Neural crest cell (in vitro differentiated cells): ENCODE data around the gene BGN. TPM values are rescaled to one million over a fixed set of nuclear protein-coding genes. Genes with fewer than 3 reads are reported as not detected.

Experiments used
- DNase-seq: peaks from one replicate; pipeline ENCODE4 v3.0.0; 2021; ENCODE audit warnings: low read depth, mixed read lengths, low spot score
- H3K27ac Mint-ChIP-seq: one replicate; pipeline ENCODE4 v1.8.0; 2021; ENCODE audit warnings: mild to moderate bottlenecking, mixed read lengths; ENCODE audit not compliant: unreplicated experiment
- H3K27me3 Mint-ChIP-seq: 2 replicates; pipeline ENCODE4 v1.8.0; 2021; ENCODE audit warnings: low read depth, mild to moderate bottlenecking, mixed read lengths
- H3K36me3 Mint-ChIP-seq: 2 replicates; pipeline ENCODE4 v1.8.0; 2021; ENCODE audit warnings: low read depth, mild to moderate bottlenecking, mixed read lengths
- H3K4me1 Mint-ChIP-seq: 2 replicates; pipeline ENCODE4 v1.8.0; 2021; ENCODE audit warnings: mixed read lengths
- H3K4me3 Mint-ChIP-seq: one replicate; pipeline ENCODE4 v1.8.0; 2021; ENCODE audit warnings: mild to moderate bottlenecking, mixed read lengths
- H3K9me3 Mint-ChIP-seq: 2 replicates; pipeline ENCODE4 v1.8.0; 2021; ENCODE audit warnings: mixed read lengths
- total RNA-seq: library from RNA; stranded (reverse); gene quantifications from 2 replicates; pipeline ENCODE4 v1.2.1, GENCODE V29; 2021
- TF ChIP-seq, protein P1 (sequence below): fragments of 200-600 bp; sonication (generic); conservative IDR thresholded peaks from 2 replicates; pipeline ENCODE4 v1.5.0; 2021; ENCODE audit warnings: antibody characterized with exemption, mild to moderate bottlenecking

Gene BGN
- total RNA-seq, 1 donor from 2014 or later, result 80.6 TPM

DNA sequence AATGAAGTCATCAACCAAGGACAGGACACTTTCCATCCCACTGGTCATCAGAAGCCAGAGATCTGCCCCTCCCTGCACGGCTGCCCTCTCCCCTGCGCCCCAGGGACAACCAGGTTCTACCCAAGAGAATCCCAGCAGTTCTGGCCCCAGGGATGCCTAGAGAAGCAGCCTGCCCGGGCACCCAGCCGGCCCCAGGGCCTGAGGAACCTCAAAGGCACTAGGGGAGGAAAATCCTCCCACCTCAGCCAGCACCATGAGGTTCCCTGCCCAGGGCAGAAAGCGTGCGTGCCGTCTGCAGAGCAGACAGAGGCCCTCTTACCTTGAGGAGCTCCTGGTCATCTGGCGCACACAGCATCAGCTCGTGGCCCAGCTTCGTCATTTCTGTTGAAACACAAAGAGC lies 32.5 kb upstream of the BGN start:
- H3K9me3 Mint-ChIP-seq, result no peaks in the 10 kb centered on the region
- no peak for DNase-seq
- no peak overlapping the region for H3K4me3 Mint-ChIP-seq
- no peaks in the 10 kb centered on the region for H3K27me3 Mint-ChIP-seq
- TF ChIP-seq, protein P1, sequence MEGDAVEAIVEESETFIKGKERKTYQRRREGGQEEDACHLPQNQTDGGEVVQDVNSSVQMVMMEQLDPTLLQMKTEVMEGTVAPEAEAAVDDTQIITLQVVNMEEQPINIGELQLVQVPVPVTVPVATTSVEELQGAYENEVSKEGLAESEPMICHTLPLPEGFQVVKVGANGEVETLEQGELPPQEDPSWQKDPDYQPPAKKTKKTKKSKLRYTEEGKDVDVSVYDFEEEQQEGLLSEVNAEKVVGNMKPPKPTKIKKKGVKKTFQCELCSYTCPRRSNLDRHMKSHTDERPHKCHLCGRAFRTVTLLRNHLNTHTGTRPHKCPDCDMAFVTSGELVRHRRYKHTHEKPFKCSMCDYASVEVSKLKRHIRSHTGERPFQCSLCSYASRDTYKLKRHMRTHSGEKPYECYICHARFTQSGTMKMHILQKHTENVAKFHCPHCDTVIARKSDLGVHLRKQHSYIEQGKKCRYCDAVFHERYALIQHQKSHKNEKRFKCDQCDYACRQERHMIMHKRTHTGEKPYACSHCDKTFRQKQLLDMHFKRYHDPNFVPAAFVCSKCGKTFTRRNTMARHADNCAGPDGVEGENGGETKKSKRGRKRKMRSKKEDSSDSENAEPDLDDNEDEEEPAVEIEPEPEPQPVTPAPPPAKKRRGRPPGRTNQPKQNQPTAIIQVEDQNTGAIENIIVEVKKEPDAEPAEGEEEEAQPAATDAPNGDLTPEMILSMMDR, result no peak
- no peak overlapping the region for H3K27ac Mint-ChIP-seq
- peaks cover 7% of the 10 kb centered on the region for H3K36me3 Mint-ChIP-seq
- no peaks in the 10 kb centered on the region for H3K4me1 Mint-ChIP-seq

DNA sequence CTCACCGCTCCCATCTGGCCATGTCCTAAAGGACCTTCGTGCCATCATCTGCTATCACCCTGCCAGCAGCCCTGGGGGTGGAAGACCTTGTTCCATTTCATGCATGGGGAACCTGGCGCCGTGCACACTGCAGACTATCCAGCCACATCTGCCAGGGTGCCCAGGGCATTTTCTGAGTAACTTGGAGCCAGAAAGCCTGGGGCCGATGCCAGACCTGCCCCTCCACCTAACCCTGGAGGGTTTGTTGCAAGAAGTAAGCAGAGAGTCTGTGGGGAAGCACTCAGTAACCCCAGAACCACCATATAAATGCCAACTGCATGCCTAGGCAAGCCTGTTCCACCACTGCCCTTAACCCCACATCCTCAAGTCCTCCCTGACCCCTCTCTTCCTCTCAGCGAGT lies 31.7 kb upstream of the BGN start:
- Mint-ChIP-seq H3K4me1 (no peaks in the 10 kb centered on the region), H3K36me3 (peaks cover 7% of the 10 kb centered on the region), H3K9me3 (no peaks in the 10 kb centered on the region), H3K27ac (no peak overlapping the region), H3K4me3 (no peak overlapping the region), H3K27me3 (no peaks in the 10 kb centered on the region)
- TF ChIP-seq, protein P1, result no peak
- no peak for DNase-seq

DNA sequence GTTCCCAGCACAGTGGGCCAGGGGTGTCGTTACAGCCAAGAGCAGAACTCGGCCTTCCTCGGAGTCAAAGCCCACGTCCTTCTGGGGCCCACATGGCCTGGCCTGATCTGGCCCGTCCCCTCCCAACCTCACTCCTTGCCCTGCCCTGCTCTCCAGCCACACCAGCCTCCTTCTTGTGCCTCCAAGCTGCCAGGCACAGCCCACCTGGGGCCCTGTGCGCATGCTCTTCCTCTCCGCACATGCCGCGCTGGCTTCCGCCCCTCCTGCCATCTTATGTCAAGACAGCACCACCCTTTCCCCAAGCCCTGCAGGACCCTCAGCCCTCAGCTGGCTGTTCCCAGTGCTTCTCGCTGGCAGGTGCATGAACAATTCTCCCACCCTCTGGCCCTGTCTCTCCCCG lies 31.2 kb upstream of the BGN start:
- Mint-ChIP-seq H3K9me3 (no peaks in the 10 kb centered on the region), H3K4me3 (no peak overlapping the region), H3K4me1 (no peaks in the 10 kb centered on the region), H3K36me3 (peaks cover 7% of the 10 kb centered on the region), H3K27ac (no peak overlapping the region), H3K27me3 (no peaks in the 10 kb centered on the region)
- DNase-seq, result no peak
- TF ChIP-seq, protein P1, result no peak

DNA sequence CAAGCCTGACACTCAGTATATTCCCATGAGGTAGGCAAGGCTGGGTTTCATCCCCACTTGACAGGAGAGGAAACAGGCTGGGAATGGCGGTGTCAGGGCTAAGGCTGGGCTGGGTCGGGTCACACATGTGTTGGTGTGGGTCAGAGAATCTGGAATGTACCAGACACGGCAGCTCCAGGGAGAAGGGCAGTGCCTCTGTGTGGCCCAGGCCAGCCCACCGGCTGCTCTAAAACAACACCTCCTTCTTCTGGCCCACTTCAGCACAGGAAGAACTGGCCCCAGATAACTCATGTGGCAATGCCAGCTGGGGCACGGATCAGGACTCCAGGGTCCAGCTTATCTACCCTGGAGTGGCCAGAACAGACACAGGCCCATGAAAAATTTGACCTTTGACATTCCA lies 30.7 kb upstream of the BGN start:
- DNase-seq, result no peak
- TF ChIP-seq, protein P1, result no peak
- Mint-ChIP-seq H3K27ac (no peak overlapping the region), H3K4me3 (no peak overlapping the region), H3K9me3 (no peaks in the 10 kb centered on the region), H3K36me3 (peaks cover 4% of the 10 kb centered on the region), H3K4me1 (no peaks in the 10 kb centered on the region), H3K27me3 (no peaks in the 10 kb centered on the region)

DNA sequence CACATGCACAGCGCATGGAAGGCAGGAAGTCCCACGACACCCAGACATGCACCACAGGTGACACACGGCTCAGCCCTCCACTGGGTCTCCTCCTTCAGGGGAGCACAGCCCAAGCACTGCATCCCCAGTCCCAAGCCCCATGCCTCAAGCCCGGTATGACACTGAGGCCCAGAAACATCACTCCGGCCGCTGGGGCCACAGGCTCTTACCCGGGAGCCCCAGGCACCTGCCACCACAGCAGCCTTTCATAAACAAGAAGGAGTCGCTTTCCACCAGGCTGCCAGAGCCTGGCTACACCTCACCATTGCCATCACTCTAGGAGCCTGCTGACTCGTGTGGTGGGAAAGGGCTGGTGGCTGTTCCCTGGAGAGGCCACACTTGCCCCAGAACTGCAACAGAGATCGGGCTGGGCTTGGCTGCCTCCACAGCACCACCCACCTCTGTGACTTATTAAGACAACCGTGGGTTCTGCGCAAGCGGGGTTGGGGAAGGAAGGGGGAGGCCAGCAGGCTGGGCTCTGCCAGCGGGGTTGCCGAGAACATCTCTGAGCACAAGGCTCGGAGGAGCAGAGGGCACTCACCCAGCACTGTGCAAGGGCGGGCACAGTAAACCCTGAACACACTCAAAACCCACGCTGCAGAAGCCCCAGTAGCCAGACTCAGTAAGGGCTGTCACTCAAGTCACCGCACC lies 28.9 kb upstream of the BGN start:
- H3K4me3 Mint-ChIP-seq, result no peak overlapping the region
- TF ChIP-seq, protein P1, result no peak
- no peaks in the 10 kb centered on the region for H3K27me3 Mint-ChIP-seq
- no peaks in the 10 kb centered on the region for H3K36me3 Mint-ChIP-seq
- H3K4me1 Mint-ChIP-seq, result no peaks in the 10 kb centered on the region
- no peak overlapping the region for H3K27ac Mint-ChIP-seq
- DNase-seq, result no peak
- H3K9me3 Mint-ChIP-seq, result no peaks in the 10 kb centered on the region
